Prostate gland (tissue), 2 donors: ENCODE data around the gene SLC34A3. TPM values are rescaled to one million over a fixed set of nuclear protein-coding genes. Genes with fewer than 3 reads are reported as not detected.

Source experiments
- DNase-seq: peaks from one replicate; pipeline ENCODE4 v3.0.0-alpha.2; 2019; ENCODE audit warnings: low spot score
- H3K27ac ChIP-seq, 2 donors: fragments of 200-600 bp; sonication (generic); 2 replicates each; pipeline ENCODE4 v1.5.1; 2017 to 2019
- H3K27me3 ChIP-seq: fragments of 200-600 bp; sonication (generic); replicated peaks from 2 replicates; pipeline ENCODE4 v1.5.1; 2019; ENCODE audit not compliant: insufficient read depth
- H3K36me3 ChIP-seq, 2 donors: fragments of 200-600 bp; sonication (generic); 1 replicate in 1 of 2; 2 replicates in 1 of 2; pipeline versions ENCODE4 v1.5.1 to v1.8.1; 2017 to 2019
- H3K4me1 ChIP-seq: fragments of 200-600 bp; sonication (generic); replicated peaks from 2 replicates; pipeline ENCODE4 v1.5.1; 2019
- H3K4me3 ChIP-seq, 2 donors: fragments of 200-600 bp; sonication (generic); 2 replicates each; pipeline ENCODE4 v1.5.1; 2017 to 2019
- H3K9me3 ChIP-seq: fragments of 200-600 bp; sonication (generic); 2 replicates; pipeline ENCODE4 v1.5.1; 2017
- POLR2A ChIP-seq: fragments of 450-650 bp; IDR thresholded peaks from one replicate; pipeline ENCODE4 v1.6.1; 2016; ENCODE audit warnings: antibody characterized with exemption, mild to moderate bottlenecking
- POLR2AphosphoS5 ChIP-seq: sonication (generic); formaldehyde crosslinking; IDR thresholded peaks from one replicate; pipeline ENCODE4 v1.6.1; 2017; ENCODE audit warnings: antibody characterized with exemption
- WGBS: methylation state at CpG from one replicate; pipeline ENCODE4 v1.1.5; 2018; 5-methylcytosine and 5-hydroxymethylcytosine counted together
- intact Hi-C: fragments of 100-400 bp; cut with DNase I; formaldehyde crosslinking; loops from one replicate; pipeline ENCODE4 v1.14.2; 2022
- total RNA-seq, 2 donors: library from RNA; depleted of rRNA; stranded (reverse); fragments of >200 nt; gene quantifications; one replicate each; pipeline ENCODE4 v1.1.0, GENCODE V29; 2016
- TF ChIP-seq, protein P1 (sequence below), 4 experiments: fragments of 200-600 bp in 2 of 4; fragments of 450-650 bp in 2 of 4; sonication (generic) in 2 of 4; IDR thresholded peaks; 1 replicate in 3 of 4; 2 replicates in 1 of 4; pipeline ENCODE4 v1.5.1; 2016 to 2019; ENCODE audit warnings: antibody characterized with exemption in 4 of 4, mild to moderate bottlenecking in 2 of 4, moderate library complexity in 2 of 4

SLC34A3 gene
- total RNA-seq, 2 donors from 2014 or later: 0.57 TPM; not detected in 1

GRCh38 chr9:137227054-137227852 is 3.4 kb upstream of the SLC34A3 start, which contains the start of gene RNF224:
TSS of gene RNF224 (plus strand) at chr9:137227502. CDS start at chr9:137228336, 834 bp downstream.
- WGBS: 24% methylated on average over 23 of the region's 25 CpGs
- intact Hi-C loops: loop anchor here (5.0 kb wide), 1 partner anchor 110 kb away; no protein-coding TSS in a partner anchor
- H3K27ac ChIP-seq: peak within 1 kb of the TSS; percentile 66 to 79
- TF ChIP-seq POLR2AphosphoS5 (no peak), POLR2A (no peak)
- TF ChIP-seq, protein P1, sequence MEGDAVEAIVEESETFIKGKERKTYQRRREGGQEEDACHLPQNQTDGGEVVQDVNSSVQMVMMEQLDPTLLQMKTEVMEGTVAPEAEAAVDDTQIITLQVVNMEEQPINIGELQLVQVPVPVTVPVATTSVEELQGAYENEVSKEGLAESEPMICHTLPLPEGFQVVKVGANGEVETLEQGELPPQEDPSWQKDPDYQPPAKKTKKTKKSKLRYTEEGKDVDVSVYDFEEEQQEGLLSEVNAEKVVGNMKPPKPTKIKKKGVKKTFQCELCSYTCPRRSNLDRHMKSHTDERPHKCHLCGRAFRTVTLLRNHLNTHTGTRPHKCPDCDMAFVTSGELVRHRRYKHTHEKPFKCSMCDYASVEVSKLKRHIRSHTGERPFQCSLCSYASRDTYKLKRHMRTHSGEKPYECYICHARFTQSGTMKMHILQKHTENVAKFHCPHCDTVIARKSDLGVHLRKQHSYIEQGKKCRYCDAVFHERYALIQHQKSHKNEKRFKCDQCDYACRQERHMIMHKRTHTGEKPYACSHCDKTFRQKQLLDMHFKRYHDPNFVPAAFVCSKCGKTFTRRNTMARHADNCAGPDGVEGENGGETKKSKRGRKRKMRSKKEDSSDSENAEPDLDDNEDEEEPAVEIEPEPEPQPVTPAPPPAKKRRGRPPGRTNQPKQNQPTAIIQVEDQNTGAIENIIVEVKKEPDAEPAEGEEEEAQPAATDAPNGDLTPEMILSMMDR (IDR thresholded peaks at IDR 0.05): peak; percentile 57 to 98 (median 88)
- peak; percentile 79 for DNase-seq
- H3K27me3 ChIP-seq: peaks cover 4% of the 10 kb centered on the region
- H3K36me3 ChIP-seq: no peaks in the 10 kb centered on the region
- no peak within 1 kb of the TSS for H3K4me3 ChIP-seq
- no peaks in the 10 kb centered on the region for H3K9me3 ChIP-seq
- peaks cover 4% of the 10 kb centered on the region for H3K4me1 ChIP-seq

GRCh38 chr9:137227853-137228505 is 2.7 kb upstream of the SLC34A3 start:
- intact Hi-C loops: loop anchor here (5.0 kb wide), 1 partner anchor 111 kb away; no protein-coding TSS in a partner anchor
- no peaks in the 10 kb centered on the region for H3K36me3 ChIP-seq
- H3K27me3 ChIP-seq: peaks cover 4% of the 10 kb centered on the region
- H3K9me3 ChIP-seq: no peaks in the 10 kb centered on the region
- no peak overlapping the region for H3K4me3 ChIP-seq
- no peak for TF ChIP-seq POLR2AphosphoS5
- TF ChIP-seq, protein P1 (IDR thresholded peaks at IDR 0.05): no peak
- no peak for DNase-seq
- 37% methylated on average over 18 of the region's 18 CpGs for WGBS
- peaks cover 4% of the 10 kb centered on the region for H3K4me1 ChIP-seq
- H3K27ac ChIP-seq: no peak overlapping the region

GRCh38 chr9:137228506-137228967 is 2.2 kb upstream of the SLC34A3 start:
- no peak for DNase-seq
- intact Hi-C loops: loop anchor here (5.0 kb wide), 1 partner anchor 111 kb away; no protein-coding TSS in a partner anchor
- H3K9me3 ChIP-seq: no peaks in the 10 kb centered on the region
- H3K4me1 ChIP-seq: peaks cover 4% of the 10 kb centered on the region
- no peaks in the 10 kb centered on the region for H3K36me3 ChIP-seq
- peaks cover 4% of the 10 kb centered on the region for H3K27me3 ChIP-seq
- no peak overlapping the region for H3K4me3 ChIP-seq
- WGBS: 60% methylated on average over 21 of the region's 29 CpGs
- TF ChIP-seq POLR2AphosphoS5 (no peak), POLR2A (no peak)
- TF ChIP-seq, protein P1 (IDR thresholded peaks at IDR 0.05): no peak
- H3K27ac ChIP-seq: no peak overlapping the region

DNA sequence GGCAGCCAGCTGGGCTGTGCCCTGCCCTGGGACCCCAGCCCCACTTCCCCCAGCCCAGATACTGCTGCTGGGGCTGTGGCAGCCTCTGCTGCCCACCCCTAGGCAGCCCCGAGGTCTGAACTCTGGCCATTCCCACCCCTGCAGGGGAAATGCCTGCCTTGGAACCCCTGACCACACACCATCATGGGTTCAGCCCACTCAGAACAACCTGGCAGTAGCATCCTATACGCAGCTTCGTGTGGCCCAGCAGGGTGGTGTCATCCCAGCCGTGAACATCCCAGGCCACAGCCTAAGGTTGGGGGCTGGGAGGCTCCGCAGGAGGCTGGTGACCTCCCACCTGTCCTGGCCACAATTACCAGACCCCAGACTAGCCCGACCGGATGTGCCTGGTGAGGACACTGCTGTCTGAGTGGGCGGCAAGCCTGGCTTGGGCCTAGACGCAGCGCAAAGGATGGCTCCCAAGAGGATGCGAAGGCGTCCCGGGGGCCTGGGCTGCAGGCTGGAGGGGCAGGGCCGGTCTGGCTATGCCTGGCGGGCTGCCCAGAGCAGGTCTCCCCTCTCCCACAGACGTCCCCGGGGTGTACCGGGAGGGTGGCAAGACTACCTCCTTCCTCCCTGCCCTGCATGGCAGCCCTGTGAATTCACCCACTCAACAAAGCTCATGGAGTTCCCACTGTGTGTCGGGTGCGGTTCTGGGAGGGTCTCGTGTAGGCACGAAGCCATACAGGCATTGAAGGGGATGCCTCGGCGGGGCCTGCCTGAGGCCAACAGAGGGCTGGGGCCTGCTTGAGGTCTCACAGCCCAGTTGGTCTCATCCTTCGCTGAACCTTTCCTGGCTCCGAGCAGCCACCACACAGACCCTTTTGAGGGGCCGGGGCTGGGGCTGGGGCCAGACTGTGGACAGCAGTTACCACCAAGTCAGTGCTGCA is 1.5 kb upstream of the SLC34A3 start:
- Histone ChIP-seq H3K4me1 (peaks cover 4% of the 10 kb centered on the region), H3K9me3 (no peaks in the 10 kb centered on the region), H3K36me3 (no peaks in the 10 kb centered on the region), H3K27me3 (peaks cover 4% of the 10 kb centered on the region), H3K4me3 (no peak overlapping the region), H3K27ac (no peak overlapping the region)
- 49% methylated on average over 21 of the region's 27 CpGs for WGBS
- TF ChIP-seq, protein P1 (IDR thresholded peaks at IDR 0.05): no peak
- TF ChIP-seq POLR2A (no peak), POLR2AphosphoS5 (no peak)
- intact Hi-C loops: loop anchor here (5.0 kb wide), 1 partner anchor 112 kb away; no protein-coding TSS in a partner anchor
- no peak for DNase-seq
